Stomach (tissue), 4 donors: ENCODE measurements around the gene CARD16.

Source experiments
- EP300 ChIP-seq: sonication (generic); formaldehyde crosslinking; IDR thresholded peaks from one replicate; pipeline ENCODE4 v1.6.1; 2017; ENCODE audit warnings: antibody characterized with exemption
- POLR2A ChIP-seq, 4 donors: fragments of 450-650 bp; IDR thresholded peaks; one replicate each; pipeline ENCODE4 v1.6.1; 2016; ENCODE audit warnings: antibody characterized with exemption in 4 of 4, control low read depth in 2 of 4, mild to moderate bottlenecking in 1 of 4, moderate library complexity in 1 of 4
- TF ChIP-seq, protein P1 (sequence below), 7 experiments: fragments of 450-650 bp in 4 of 7; fragments of 200-600 bp in 3 of 7; sonication (generic) in 3 of 7; IDR thresholded peaks; one replicate each; pipeline ENCODE4 v1.5.1; 2016 to 2019; ENCODE audit warnings: antibody characterized with exemption in 7 of 7, control low read depth in 2 of 7, mild to moderate bottlenecking in 1 of 7

DNA sequence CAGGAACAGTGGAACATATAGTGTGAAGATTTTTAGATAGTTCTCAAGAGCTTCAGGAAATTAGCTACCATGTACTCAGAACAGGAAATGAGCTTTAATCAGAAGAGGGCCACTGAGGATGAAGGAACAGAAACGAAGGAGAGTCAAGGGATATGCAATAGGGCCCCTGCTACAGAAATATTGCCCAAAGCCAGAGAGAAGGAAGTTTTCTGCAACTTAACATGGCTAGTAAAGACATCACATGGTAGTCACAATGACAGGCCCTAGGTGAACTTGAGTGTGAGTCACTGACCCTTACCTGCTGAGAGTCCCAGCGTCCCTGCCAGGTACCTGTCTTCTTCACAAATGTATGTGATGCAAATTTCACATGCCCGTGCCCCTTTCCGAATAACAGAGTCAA lies 25.2 kb upstream of the CARD16 start:
- TF ChIP-seq EP300, result no peak
- TF ChIP-seq, protein P1, sequence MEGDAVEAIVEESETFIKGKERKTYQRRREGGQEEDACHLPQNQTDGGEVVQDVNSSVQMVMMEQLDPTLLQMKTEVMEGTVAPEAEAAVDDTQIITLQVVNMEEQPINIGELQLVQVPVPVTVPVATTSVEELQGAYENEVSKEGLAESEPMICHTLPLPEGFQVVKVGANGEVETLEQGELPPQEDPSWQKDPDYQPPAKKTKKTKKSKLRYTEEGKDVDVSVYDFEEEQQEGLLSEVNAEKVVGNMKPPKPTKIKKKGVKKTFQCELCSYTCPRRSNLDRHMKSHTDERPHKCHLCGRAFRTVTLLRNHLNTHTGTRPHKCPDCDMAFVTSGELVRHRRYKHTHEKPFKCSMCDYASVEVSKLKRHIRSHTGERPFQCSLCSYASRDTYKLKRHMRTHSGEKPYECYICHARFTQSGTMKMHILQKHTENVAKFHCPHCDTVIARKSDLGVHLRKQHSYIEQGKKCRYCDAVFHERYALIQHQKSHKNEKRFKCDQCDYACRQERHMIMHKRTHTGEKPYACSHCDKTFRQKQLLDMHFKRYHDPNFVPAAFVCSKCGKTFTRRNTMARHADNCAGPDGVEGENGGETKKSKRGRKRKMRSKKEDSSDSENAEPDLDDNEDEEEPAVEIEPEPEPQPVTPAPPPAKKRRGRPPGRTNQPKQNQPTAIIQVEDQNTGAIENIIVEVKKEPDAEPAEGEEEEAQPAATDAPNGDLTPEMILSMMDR (IDR thresholded peaks at IDR 0.05), result no peak
- TF ChIP-seq POLR2A (IDR thresholded peaks at IDR 0.05), result no peak
